Hepatocyte (in vitro differentiated cells): Measurements from ENCODE around the gene SLC25A29. TPM values are rescaled to one million over a fixed set of nuclear protein-coding genes. Genes with fewer than 3 reads are reported as not detected.
"Not testable (repeated sequence)": the region's sequence is repeated elsewhere in the genome, so short reads cannot be mapped to it uniquely, and the experiment has no call there.

Source experiments
- DNase-seq: peaks from one replicate; pipeline ENCODE4 v3.0.0-alpha.2; 2016; ENCODE audit warnings: low spot score
- H2AFZ ChIP-seq: fragments of 200-600 bp; sonication (generic); 2 replicates; pipeline ENCODE4 v1.6.0; 2016; ENCODE audit warnings: antibody characterized with exemption, mild to moderate bottlenecking
- H3K27ac ChIP-seq: fragments of 200-600 bp; sonication (generic); 2 replicates; pipeline ENCODE4 v1.5.1; 2016; ENCODE audit warnings: mild to moderate bottlenecking
- H3K27me3 ChIP-seq: fragments of 200-600 bp; sonication (generic); 2 replicates; pipeline ENCODE4 v1.6.1; 2016
- H3K36me3 ChIP-seq: fragments of 200-600 bp; sonication (generic); replicated peaks from 2 replicates; pipeline ENCODE4 v1.5.1; 2016; ENCODE audit warnings: low read depth; ENCODE audit not compliant: insufficient read depth
- H3K4me1 ChIP-seq: fragments of 200-600 bp; sonication (generic); 2 replicates; pipeline ENCODE4 v1.5.1; 2016; ENCODE audit warnings: mild to moderate bottlenecking, moderate library complexity; ENCODE audit not compliant: insufficient read depth
- H3K4me2 ChIP-seq: fragments of 200-600 bp; sonication (generic); 2 replicates; pipeline ENCODE4 v1.6.0; 2016
- H3K4me3 ChIP-seq: fragments of 200-600 bp; sonication (generic); 2 replicates; pipeline ENCODE4 v1.5.1; 2016; ENCODE audit warnings: mild to moderate bottlenecking
- H3K79me2 ChIP-seq: fragments of 200-600 bp; sonication (generic); 2 replicates; pipeline ENCODE4 v1.6.0; 2017; ENCODE audit warnings: mild to moderate bottlenecking
- H3K9me2 ChIP-seq: fragments of 200-600 bp; sonication (generic); replicated peaks from 2 replicates; pipeline ENCODE4 v1.6.0; 2017; ENCODE audit warnings: mild to moderate bottlenecking; ENCODE audit not compliant: insufficient read depth
- H3K9me3 ChIP-seq: fragments of 200-600 bp; sonication (generic); 2 replicates; pipeline ENCODE4 v1.5.1; 2016; ENCODE audit warnings: low read depth, mild to moderate bottlenecking
- H4K20me1 ChIP-seq: fragments of 200-600 bp; sonication (generic); 2 replicates; pipeline ENCODE4 v1.6.0; 2016; ENCODE audit warnings: mild to moderate bottlenecking; ENCODE audit not compliant: insufficient read depth, poor library complexity, severe bottlenecking
- EZH2 ChIP-seq: fragments of 200-600 bp; sonication (generic); IDR thresholded peaks from 2 replicates; pipeline ENCODE4 v1.6.1; 2016; ENCODE audit warnings: antibody characterized with exemption, mild to moderate bottlenecking, borderline replicate concordance
- EZH2phosphoT487 ChIP-seq: fragments of 200-600 bp; sonication (generic); IDR thresholded peaks from one replicate; pipeline ENCODE4 v1.6.1; 2018; ENCODE audit warnings: antibody characterized with exemption, mild to moderate bottlenecking, low read depth, moderate library complexity; ENCODE audit not compliant: unreplicated experiment, severe bottlenecking
- WGBS: methylation state at CpG from one replicate; pipeline ENCODE4 v1.1.6; 2016; ENCODE audit warnings: low lambda C conversion rate; ENCODE audit errors: missing lambda C conversion rate; 5-methylcytosine and 5-hydroxymethylcytosine counted together
- polyA plus RNA-seq: library from polyadenylated mRNA; unstranded; fragments of >200 nt; fragmentation: Nextera tagmentation; extraction: Ambion mirVana; gene quantifications from 2 replicates; pipeline ENCODE4 v1.2.1, GENCODE V29; 2016
- total RNA-seq: library from RNA; depleted of rRNA; stranded (reverse); fragments of >200 nt; gene quantifications from 2 replicates; pipeline ENCODE4 v1.2.3, GENCODE V29; 2014
- TF ChIP-seq, protein P1 (sequence below): fragments of 200-600 bp; sonication (generic); IDR thresholded peaks from 2 replicates; pipeline ENCODE4 v1.5.1; 2016; ENCODE audit warnings: antibody characterized with exemption, mild to moderate bottlenecking; ENCODE audit not compliant: poor library complexity

Gene SLC25A29
- total and polyA plus RNA-seq, 2 experiments from 2014 or later = 73.1 to 90.1 TPM

GRCh38 chr14:100345711-100346110, 39.5 kb upstream of the SLC25A29 start:
- 97% methylated on average over 17 of the region's 17 CpGs for WGBS
- Histone ChIP-seq H3K4me3 (no peak overlapping the region), H3K9me2 (no peaks in the 10 kb centered on the region), H4K20me1 (no peaks in the 10 kb centered on the region), H3K9me3 (no peaks in the 10 kb centered on the region), H2AFZ (no peak overlapping the region), H3K36me3 (no peaks in the 10 kb centered on the region), H3K27me3 (no peaks in the 10 kb centered on the region), H3K4me1 (peaks cover 14% of the 10 kb centered on the region), H3K4me2 (no peak overlapping the region), H3K27ac (no peak overlapping the region), H3K79me2 (no peaks in the 10 kb centered on the region)
- TF ChIP-seq EZH2phosphoT487 (no peak), EZH2 (no peak)
- TF ChIP-seq, protein P1, sequence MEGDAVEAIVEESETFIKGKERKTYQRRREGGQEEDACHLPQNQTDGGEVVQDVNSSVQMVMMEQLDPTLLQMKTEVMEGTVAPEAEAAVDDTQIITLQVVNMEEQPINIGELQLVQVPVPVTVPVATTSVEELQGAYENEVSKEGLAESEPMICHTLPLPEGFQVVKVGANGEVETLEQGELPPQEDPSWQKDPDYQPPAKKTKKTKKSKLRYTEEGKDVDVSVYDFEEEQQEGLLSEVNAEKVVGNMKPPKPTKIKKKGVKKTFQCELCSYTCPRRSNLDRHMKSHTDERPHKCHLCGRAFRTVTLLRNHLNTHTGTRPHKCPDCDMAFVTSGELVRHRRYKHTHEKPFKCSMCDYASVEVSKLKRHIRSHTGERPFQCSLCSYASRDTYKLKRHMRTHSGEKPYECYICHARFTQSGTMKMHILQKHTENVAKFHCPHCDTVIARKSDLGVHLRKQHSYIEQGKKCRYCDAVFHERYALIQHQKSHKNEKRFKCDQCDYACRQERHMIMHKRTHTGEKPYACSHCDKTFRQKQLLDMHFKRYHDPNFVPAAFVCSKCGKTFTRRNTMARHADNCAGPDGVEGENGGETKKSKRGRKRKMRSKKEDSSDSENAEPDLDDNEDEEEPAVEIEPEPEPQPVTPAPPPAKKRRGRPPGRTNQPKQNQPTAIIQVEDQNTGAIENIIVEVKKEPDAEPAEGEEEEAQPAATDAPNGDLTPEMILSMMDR = no peak
- DNase-seq = no peak

DNA sequence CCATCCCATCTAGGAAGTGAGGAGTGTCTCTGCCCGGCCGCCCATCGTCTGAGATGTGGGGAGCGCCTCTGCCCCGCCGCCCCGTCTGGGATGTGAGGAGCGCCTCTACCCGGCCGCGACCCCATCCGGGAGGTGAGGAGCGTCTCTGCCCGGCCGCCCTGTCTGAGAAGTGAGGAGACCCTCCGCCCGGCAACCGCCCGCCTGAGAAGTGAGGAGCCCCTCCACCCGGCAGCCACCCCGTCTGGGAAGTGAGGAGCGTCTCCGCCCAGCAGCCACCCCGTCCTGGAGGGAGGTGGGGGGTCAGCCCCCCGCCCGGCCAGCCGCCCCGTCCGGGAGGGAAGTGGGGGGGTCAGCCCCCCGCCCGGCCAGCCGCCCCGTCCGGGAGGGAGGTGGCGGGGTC, 38.4 kb upstream of the SLC25A29 start:
- not testable (repeated sequence) for H4K20me1 ChIP-seq, H3K27ac ChIP-seq, H3K79me2 ChIP-seq, H3K4me2 ChIP-seq, H3K27me3 ChIP-seq, H3K9me2 ChIP-seq, H3K36me3 ChIP-seq, H2AFZ ChIP-seq, H3K4me3 ChIP-seq, DNase-seq, H3K9me3 ChIP-seq
- WGBS = no CpG with 5 or more reads among the region's 35 CpGs
- peaks cover 12% of the 10 kb centered on the region for H3K4me1 ChIP-seq

DNA sequence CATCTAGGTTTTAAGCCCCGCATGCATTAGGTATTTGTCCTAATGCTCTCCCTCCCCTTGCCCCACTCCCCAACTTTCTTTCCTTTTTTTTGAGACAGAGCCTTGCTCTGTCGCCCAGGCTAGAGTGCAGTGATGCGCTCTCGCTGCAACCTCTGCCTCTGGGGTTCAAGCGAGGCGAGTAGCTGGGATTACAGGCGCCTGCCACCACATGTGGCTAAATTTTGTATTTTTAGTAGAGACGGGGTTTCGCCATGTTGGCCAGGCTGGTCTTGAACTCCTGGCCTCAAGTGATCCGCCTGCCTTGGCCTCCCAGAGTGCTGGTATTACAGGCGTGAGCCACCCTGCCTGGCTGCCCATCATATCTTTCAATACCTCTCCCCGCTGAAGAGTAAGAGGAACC, 36.6 kb upstream of the SLC25A29 start:
- 96% methylated on average over 12 of the region's 12 CpGs for WGBS
- not testable (repeated sequence) for H3K9me3 ChIP-seq, H2AFZ ChIP-seq, H3K27ac ChIP-seq, H3K4me3 ChIP-seq, H3K4me2 ChIP-seq, H3K36me3 ChIP-seq, H3K79me2 ChIP-seq, H3K4me1 ChIP-seq, H3K27me3 ChIP-seq, DNase-seq, H3K9me2 ChIP-seq, H4K20me1 ChIP-seq

- H3K27me3 ChIP-seq = no peaks in the 10 kb centered on the region
- H3K9me2 ChIP-seq = no peaks in the 10 kb centered on the region
- no peak overlapping the region for H3K4me3 ChIP-seq
- H3K4me1 ChIP-seq = peaks cover 7% of the 10 kb centered on the region
- peak overlapping the region; percentile 63 for H3K27ac ChIP-seq
- H3K36me3 ChIP-seq = no peaks in the 10 kb centered on the region
- H3K79me2 ChIP-seq = no peaks in the 10 kb centered on the region
- H4K20me1 ChIP-seq = no peaks in the 10 kb centered on the region
- no peak overlapping the region for H3K4me2 ChIP-seq
- no peak for DNase-seq
- H3K9me3 ChIP-seq = no peaks in the 10 kb centered on the region
- TF ChIP-seq, protein P1 = no peak
- TF ChIP-seq EZH2 (no peak), EZH2phosphoT487 (no peak)
- no peak overlapping the region for H2AFZ ChIP-seq
- WGBS = 97% methylated on average over 11 of the region's 11 CpGs
Measured at GRCh38 chr14:100342195-100342594, 36.0 kb upstream of the SLC25A29 start.
